H1 (cell line): ENCODE measurements around the gene INHBB. TPM values are rescaled to one million over a fixed set of nuclear protein-coding genes. Genes with fewer than 3 reads are reported as not detected.

ENCODE experiments used
- CTCF ChIA-PET: fragments of 300-600 bp; sonication (Branson Sonifier 250); formaldehyde crosslinking; loops from one replicate; lab custom pipeline; 2021; ENCODE audit not compliant: partially characterized antibody; lab: Charles Lee
- POLR2A ChIA-PET: fragments of 300-600 bp; sonication (Branson Sonifier 250); formaldehyde crosslinking; loops from one replicate; lab custom pipeline; 2021; ENCODE audit warnings: inconsistent platforms; ENCODE audit not compliant: partially characterized antibody; lab: Charles Lee
- DNase-seq, 2 experiments: peaks; one replicate each; pipeline versions ENCODE4 v3.0.0 to v3.0.0-alpha.2; 2010 to 2022; ENCODE audit warnings: low spot score in 2 of 2, low read depth in 1 of 2, mixed read lengths in 1 of 2
- FAIRE-seq: peaks from 2 replicates; lab custom pipeline; 2011; peaks lifted over from hg19 to GRCh38; lab: Jason Lieb, UNC
- H2AFZ ChIP-seq: 2 replicates; pipeline ENCODE4 v1.8.1; 2012; ENCODE audit warnings: low read length, inconsistent platforms
- H2AK5ac ChIP-seq: 2 replicates; pipeline ENCODE4 v1.6.1; 2013; ENCODE audit warnings: low read depth, low read length
- H2BK120ac ChIP-seq: replicated peaks from 2 replicates; pipeline ENCODE3; 2013; ENCODE audit warnings: low read depth, low read length, inconsistent platforms
- H2BK12ac ChIP-seq: 2 replicates; pipeline ENCODE4 v1.6.1; 2013; ENCODE audit warnings: low read depth, low read length
- H2BK15ac ChIP-seq: 2 replicates; pipeline ENCODE4 v1.6.1; 2013; ENCODE audit warnings: low read length
- H2BK20ac ChIP-seq: 2 replicates; pipeline ENCODE4 v1.6.1; 2013; ENCODE audit warnings: low read length
- H2BK5ac ChIP-seq: 2 replicates; pipeline ENCODE4 v1.6.1; 2013; ENCODE audit warnings: low read depth, low read length
- H3K14ac ChIP-seq: 2 replicates; pipeline ENCODE4 v1.6.1; 2013; ENCODE audit warnings: inconsistent platforms; ENCODE audit not compliant: insufficient read length
- H3K18ac ChIP-seq: 2 replicates; pipeline ENCODE4 v1.6.1; 2013; ENCODE audit warnings: low read length; ENCODE audit errors: extremely low read depth
- H3K23ac ChIP-seq: 2 replicates; pipeline ENCODE4 v1.6.1; 2013; ENCODE audit warnings: inconsistent platforms; ENCODE audit not compliant: insufficient read length
- H3K23me2 ChIP-seq: 2 replicates; pipeline ENCODE4 v1.6.1; 2013; ENCODE audit warnings: low read depth, low read length
- H3K27ac ChIP-seq: 2 replicates; pipeline ENCODE4 v1.6.1; 2011; ENCODE audit warnings: low read depth, low read length, inconsistent platforms
- H3K27me3 ChIP-seq, 4 experiments: replicated peaks in 1 of 4; 1 replicate in 1 of 4; 2 replicates in 3 of 4; pipeline versions ENCODE4 v1.6.1 to v1.8.1; 2011 to 2013; ENCODE audit warnings: low read length in 3 of 4, mild to moderate bottlenecking in 3 of 4, inconsistent platforms in 2 of 4, mixed read lengths in 2 of 4, moderate library complexity in 1 of 4; ENCODE audit not compliant: control insufficient read depth in 3 of 4, insufficient read depth in 3 of 4; ENCODE audit errors: extremely low read depth in 1 of 4
- H3K36me3 ChIP-seq, 4 experiments: 2 replicates each; pipeline versions ENCODE4 v1.6.1 to v1.8.1; 2011 to 2013; ENCODE audit warnings: mild to moderate bottlenecking in 4 of 4, low read length in 3 of 4, moderate library complexity in 2 of 4, control low read depth in 1 of 4, inconsistent platforms in 1 of 4; ENCODE audit not compliant: insufficient read depth in 4 of 4, control insufficient read depth in 2 of 4
- H3K4ac ChIP-seq: replicated peaks from 2 replicates; pipeline ENCODE3; 2013; ENCODE audit warnings: low read length, low read depth, mixed read lengths, inconsistent platforms; ENCODE audit not compliant: insufficient read length
- H3K4me1 ChIP-seq, 4 experiments: replicated peaks in 1 of 4; 1 replicate in 1 of 4; 2 replicates in 3 of 4; pipeline versions ENCODE4 v1.6.1 to v1.8.1; 2011 to 2013; ENCODE audit warnings: low read length in 3 of 4, inconsistent platforms in 2 of 4, mixed read lengths in 1 of 4; ENCODE audit not compliant: insufficient read depth in 4 of 4, control insufficient read depth in 3 of 4
- H3K4me2 ChIP-seq, 2 experiments: 2 replicates each; pipeline versions ENCODE4 v1.6.1 to v1.8.1; 2011 to 2013; ENCODE audit warnings: low read depth in 2 of 2, low read length in 2 of 2, control low read depth in 1 of 2, inconsistent platforms in 1 of 2, mild to moderate bottlenecking in 1 of 2; ENCODE audit not compliant: insufficient read depth in 1 of 2
- H3K4me3 ChIP-seq, 4 experiments: fragments of 200-600, 300-600 bp in 1 of 4; sonication (generic), shearing (Covaris generic), sonication (Bioruptor Twin) in 1 of 4; 2 replicates each; pipeline versions ENCODE4 v1.5.1 to v1.8.1; 2011 to 2016; ENCODE audit warnings: low read length in 4 of 4, low read depth in 3 of 4, control low read depth in 2 of 4, inconsistent platforms in 2 of 4, mild to moderate bottlenecking in 2 of 4, mixed read lengths in 1 of 4, moderate library complexity in 1 of 4; ENCODE audit not compliant: insufficient read depth in 2 of 4; ENCODE audit errors: extremely low read depth in 1 of 4
- H3K56ac ChIP-seq: replicated peaks from 2 replicates; pipeline ENCODE3; 2013; ENCODE audit warnings: low read depth, mild to moderate bottlenecking, mixed read lengths, low read length, inconsistent platforms; ENCODE audit not compliant: insufficient read length
- H3K79me1 ChIP-seq: 2 replicates; pipeline ENCODE4 v1.6.1; 2013; ENCODE audit warnings: low read depth, low read length, control low read depth
- H3K79me2 ChIP-seq, 2 experiments: 2 replicates each; pipeline versions ENCODE4 v1.6.1 to v1.8.1; 2012 to 2013; ENCODE audit warnings: low read length in 2 of 2, mild to moderate bottlenecking in 2 of 2, inconsistent platforms in 1 of 2; ENCODE audit not compliant: insufficient read depth in 2 of 2, control insufficient read depth in 1 of 2
- H3K9ac ChIP-seq, 4 experiments: replicated peaks in 1 of 4; 1 replicate in 1 of 4; 2 replicates in 3 of 4; pipeline versions ENCODE4 v1.6.1 to v1.8.1; 2011 to 2013; ENCODE audit warnings: low read depth in 3 of 4, low read length in 3 of 4, control low read depth in 2 of 4, mild to moderate bottlenecking in 2 of 4, moderate library complexity in 2 of 4, inconsistent platforms in 1 of 4; ENCODE audit errors: extremely low read depth in 1 of 4
- H3K9me3 ChIP-seq, 2 experiments: 2 replicates each; pipeline versions ENCODE4 v1.6.1 to v1.8.1; 2012 to 2013; ENCODE audit warnings: mild to moderate bottlenecking in 2 of 2, moderate library complexity in 2 of 2, control low read depth in 1 of 2, inconsistent platforms in 1 of 2, low read depth in 1 of 2, low read length in 1 of 2, mixed read lengths in 1 of 2; ENCODE audit not compliant: insufficient read depth in 2 of 2
- H4K20me1 ChIP-seq, 2 experiments: replicated peaks in 1 of 2; 2 replicates each; pipeline versions ENCODE3 to v1.8.1; 2011 to 2013; ENCODE audit warnings: inconsistent platforms in 2 of 2, low read length in 2 of 2, mild to moderate bottlenecking in 1 of 2; ENCODE audit not compliant: insufficient read depth in 2 of 2, control insufficient read depth in 1 of 2
- H4K5ac ChIP-seq: 2 replicates; pipeline ENCODE4 v1.6.1; 2013; ENCODE audit warnings: low read length, low read depth, mixed read lengths, inconsistent platforms; ENCODE audit not compliant: insufficient read length
- H4K8ac ChIP-seq: 2 replicates; pipeline ENCODE4 v1.8.0; 2013; ENCODE audit warnings: mild to moderate bottlenecking, moderate library complexity, low read length, inconsistent platforms; ENCODE audit not compliant: insufficient read depth; ENCODE audit errors: extremely low read depth
- H4K91ac ChIP-seq: replicated peaks from 2 replicates; pipeline ENCODE3; 2013; ENCODE audit warnings: low read length, mixed read lengths, inconsistent platforms; ENCODE audit not compliant: insufficient read length
- EP300 ChIP-seq, 2 experiments: IDR thresholded peaks; 1 replicate in 1 of 2; 2 replicates in 1 of 2; pipeline ENCODE4 v1.6.1; 2011 to 2012; ENCODE audit warnings: low read depth in 2 of 2, low read length in 2 of 2, mild to moderate bottlenecking in 2 of 2, borderline replicate concordance in 1 of 2, inconsistent platforms in 1 of 2, moderate library complexity in 1 of 2
- EZH2 ChIP-seq: fragments of 200-600 bp; sonication (generic); IDR thresholded peaks from 2 replicates; pipeline ENCODE4 v1.7.1; 2012; ENCODE audit warnings: low read depth, mild to moderate bottlenecking, moderate library complexity, low read length, inconsistent platforms; ENCODE audit not compliant: severe bottlenecking
- SUZ12 ChIP-seq: fragments of 200-600 bp; sonication (generic); IDR thresholded peaks from 2 replicates; pipeline ENCODE4 v1.6.1; 2012; ENCODE audit warnings: mild to moderate bottlenecking, inconsistent platforms, low read length, moderate library complexity, mixed read lengths
- WGBS, 2 experiments: shearing (Covaris generic) in 1 of 2; methylation state at CpG; one replicate each; pipeline versions ENCODE4 v1.1.6 to v1.1.7; 2013 to 2015; ENCODE audit warnings: low lambda C conversion rate in 2 of 2, mixed read lengths in 2 of 2, inconsistent platforms in 1 of 2, low coverage in 1 of 2, missing lambda C conversion rate in 1 of 2; ENCODE audit not compliant: insufficient replicate concordance in 2 of 2, insufficient coverage in 1 of 2, insufficient read length in 1 of 2; ENCODE audit errors: extremely low coverage in 1 of 2, missing lambda C conversion rate in 1 of 2; 5-methylcytosine and 5-hydroxymethylcytosine counted together
- polyA plus RNA-seq, 7 experiments: library from polyadenylated mRNA; depleted of rRNA in 3 of 7; stranded (reverse) in 5 of 7; unstranded in 2 of 7; fragments of >200 nt in 5 of 7; fragments of 200-250 nt in 2 of 7; gene quantifications; 1 replicate in 5 of 7; 2 replicates in 1 of 7; 4 replicates in 1 of 7; pipeline versions ENCODE4 v1.2.1 to v1.2.3, GENCODE V29; 2011 to 2013; ENCODE audit warnings: missing spikeins in 2 of 7, mixed read lengths in 2 of 7
- total RNA-seq: library from RNA; stranded (reverse); fragmentation: NEBNext Ultra II Directional; extraction: Animal tissue kit (Norgen Biotek cat#: 25700); gene quantifications from 2 replicates; pipeline ENCODE4 v1.2.1, GENCODE V29; 2021

Gene INHBB
- total and polyA plus RNA-seq, 2 of the 8 experiments (the other 6 are each of a cell fraction or from before 2014, with no cell fraction given): 0.30 to 0.32 TPM

DNA sequence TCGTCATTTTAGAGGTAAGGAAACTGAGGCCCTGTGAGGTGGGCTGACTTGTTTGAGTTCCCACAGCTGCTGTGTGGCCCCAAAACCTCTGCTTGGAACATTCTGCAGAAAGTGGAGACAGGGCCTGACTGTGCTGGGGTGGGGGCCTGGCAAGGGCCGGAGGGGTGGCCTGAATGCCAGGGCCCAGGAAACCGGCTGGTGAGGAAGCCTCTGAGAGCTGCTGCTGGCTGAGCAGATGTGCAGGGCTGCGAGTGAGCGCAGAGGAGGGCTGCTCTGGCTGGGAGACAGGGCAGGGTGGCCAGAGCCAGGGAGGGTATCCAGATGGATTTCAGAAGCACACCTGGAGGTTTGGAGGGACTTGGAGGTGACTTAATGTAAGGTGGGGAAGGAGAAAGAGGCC is 29.9 kb upstream of the INHBB start:
- CTCF ChIA-PET: interaction anchor here (0.9 to 4.5 kb wide), 11 partner anchors 10 to 371 kb away, joined by 3 to 33 read pairs (median 4); no protein-coding TSS in a partner anchor
- DNase-seq (no peak), FAIRE-seq (no peak)
- Histone ChIP-seq H2BK5ac (no peak overlapping the region), H2BK120ac (no peak overlapping the region), H4K20me1 (peaks cover 0 to 4% of the 10 kb centered on the region in 2 experiments), H3K23ac (no peak overlapping the region), H2BK15ac (no peak overlapping the region), H3K4me3 (no peak overlapping the region), H3K4me2 (no peak overlapping the region), H3K4ac (peak overlapping the region; percentile 84), H3K9me3 (no peaks in the 10 kb centered on the region), H2BK20ac (no peak overlapping the region), H4K8ac (peak overlapping the region; percentile 72; the same call in 1 of the 2 replicates), H2AK5ac (no peak overlapping the region), H4K5ac (no peak overlapping the region), H3K56ac (no peak overlapping the region), H3K27ac (no peak overlapping the region), H2AFZ (no peak overlapping the region), H3K79me2 (no peaks in the 10 kb centered on the region), H3K18ac (no peak overlapping the region), H3K79me1 (no peaks in the 10 kb centered on the region), H3K9ac (no peak overlapping the region), H2BK12ac (0 out of 2 replicates have a peak overlapping the region, but pooled peaks have one; percentile 9), H4K91ac (no peak overlapping the region), H3K14ac (no peak overlapping the region), H3K36me3 (no peaks in the 10 kb centered on the region), H3K23me2 (no peaks in the 10 kb centered on the region), H3K27me3 (peaks cover 4 to 44% (median 36%) of the 10 kb centered on the region in 4 experiments), H3K4me1 (peaks cover 0 to 3% (median 0%) of the 10 kb centered on the region in 4 experiments; a peak in 3 of 7 replicates)
- TF ChIP-seq EP300 (IDR thresholded peaks at IDR 0.05; ENCODE audit: borderline replicate concordance in 1 of 2, low read depth in 2 of 2, low read length in 2 of 2) (no peak), SUZ12 (no peak), EZH2 (no peak)
- WGBS, 2 experiments: 81% methylated on average over 5 of the region's 5 CpGs; no CpG with 5 or more reads in 1 of the 2 experiments
- POLR2A ChIA-PET: interaction anchor here (1.2 kb wide), 1 partner anchor 13 kb away, joined by 3 read pairs; no protein-coding TSS in a partner anchor
